NB4 (cell line): ENCODE measurements around the gene PTPRG.

Experiments used
- MYC ChIP-seq: IDR thresholded peaks from 2 replicates; pipeline ENCODE4 v1.6.1; 2011; ENCODE audit warnings: low read depth, low read length
- POLR2A ChIP-seq: IDR thresholded peaks from 2 replicates; pipeline ENCODE4 v1.6.1; 2011; ENCODE audit warnings: mild to moderate bottlenecking; ENCODE audit not compliant: insufficient read length; ENCODE audit errors: extremely low read depth
- TF ChIP-seq, protein P1 (sequence below): IDR thresholded peaks from one replicate; pipeline ENCODE4 v1.5.1; 2012; ENCODE audit warnings: low read depth, low read length
- TF ChIP-seq, protein P2 (sequence below): IDR thresholded peaks from 2 replicates; pipeline ENCODE4 v1.6.1; 2011; ENCODE audit warnings: low read depth, low read length

DNA sequence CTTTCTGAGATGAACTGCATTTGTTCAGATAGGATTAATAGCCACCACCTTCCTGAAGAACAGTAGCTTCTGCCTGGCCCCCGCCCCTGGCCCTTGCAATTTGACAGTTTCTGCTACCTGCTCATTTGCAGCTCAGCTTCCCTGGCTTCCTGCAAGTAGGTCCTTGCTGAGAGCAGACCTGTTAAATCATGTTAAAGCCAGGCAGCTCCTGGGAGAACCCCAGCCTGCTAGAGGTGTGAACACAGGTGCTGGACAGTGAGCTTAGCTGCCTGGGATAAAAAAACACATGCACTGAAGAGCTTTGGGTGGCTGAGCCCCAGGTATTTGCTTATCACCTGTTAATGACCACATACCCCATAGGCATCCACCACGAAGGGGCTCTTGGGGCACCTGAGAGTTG lies 143.4 kb downstream of the PTPRG start:
- TF ChIP-seq POLR2A (no peak), MYC (no peak)
- TF ChIP-seq, protein P1, sequence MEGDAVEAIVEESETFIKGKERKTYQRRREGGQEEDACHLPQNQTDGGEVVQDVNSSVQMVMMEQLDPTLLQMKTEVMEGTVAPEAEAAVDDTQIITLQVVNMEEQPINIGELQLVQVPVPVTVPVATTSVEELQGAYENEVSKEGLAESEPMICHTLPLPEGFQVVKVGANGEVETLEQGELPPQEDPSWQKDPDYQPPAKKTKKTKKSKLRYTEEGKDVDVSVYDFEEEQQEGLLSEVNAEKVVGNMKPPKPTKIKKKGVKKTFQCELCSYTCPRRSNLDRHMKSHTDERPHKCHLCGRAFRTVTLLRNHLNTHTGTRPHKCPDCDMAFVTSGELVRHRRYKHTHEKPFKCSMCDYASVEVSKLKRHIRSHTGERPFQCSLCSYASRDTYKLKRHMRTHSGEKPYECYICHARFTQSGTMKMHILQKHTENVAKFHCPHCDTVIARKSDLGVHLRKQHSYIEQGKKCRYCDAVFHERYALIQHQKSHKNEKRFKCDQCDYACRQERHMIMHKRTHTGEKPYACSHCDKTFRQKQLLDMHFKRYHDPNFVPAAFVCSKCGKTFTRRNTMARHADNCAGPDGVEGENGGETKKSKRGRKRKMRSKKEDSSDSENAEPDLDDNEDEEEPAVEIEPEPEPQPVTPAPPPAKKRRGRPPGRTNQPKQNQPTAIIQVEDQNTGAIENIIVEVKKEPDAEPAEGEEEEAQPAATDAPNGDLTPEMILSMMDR = no peak
- TF ChIP-seq, protein P2, sequence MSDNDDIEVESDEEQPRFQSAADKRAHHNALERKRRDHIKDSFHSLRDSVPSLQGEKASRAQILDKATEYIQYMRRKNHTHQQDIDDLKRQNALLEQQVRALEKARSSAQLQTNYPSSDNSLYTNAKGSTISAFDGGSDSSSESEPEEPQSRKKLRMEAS = no peak
